ENCODE results near the gene ARMC12.

DNA sequence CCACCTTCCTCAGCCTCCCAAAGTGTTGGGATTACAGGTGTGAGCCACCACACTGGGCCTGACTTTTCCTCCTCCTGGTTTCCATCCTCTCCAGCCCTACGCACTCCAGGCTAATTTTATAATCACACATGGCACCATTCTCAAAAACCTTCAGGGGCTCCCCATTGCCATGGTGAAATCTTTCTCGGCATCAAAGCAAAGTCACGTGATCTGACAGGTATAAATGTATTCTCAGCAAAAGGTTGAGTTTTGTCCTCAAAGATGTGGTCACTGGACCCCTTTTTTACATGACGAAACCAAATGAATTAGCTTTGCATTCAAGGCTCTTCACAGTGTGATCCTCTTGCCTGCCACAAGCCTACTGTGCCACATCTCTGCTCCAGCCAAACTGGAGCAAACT, 15.5 kb downstream of the ARMC12 start:
- TF ChIP-seq, protein P1, sequence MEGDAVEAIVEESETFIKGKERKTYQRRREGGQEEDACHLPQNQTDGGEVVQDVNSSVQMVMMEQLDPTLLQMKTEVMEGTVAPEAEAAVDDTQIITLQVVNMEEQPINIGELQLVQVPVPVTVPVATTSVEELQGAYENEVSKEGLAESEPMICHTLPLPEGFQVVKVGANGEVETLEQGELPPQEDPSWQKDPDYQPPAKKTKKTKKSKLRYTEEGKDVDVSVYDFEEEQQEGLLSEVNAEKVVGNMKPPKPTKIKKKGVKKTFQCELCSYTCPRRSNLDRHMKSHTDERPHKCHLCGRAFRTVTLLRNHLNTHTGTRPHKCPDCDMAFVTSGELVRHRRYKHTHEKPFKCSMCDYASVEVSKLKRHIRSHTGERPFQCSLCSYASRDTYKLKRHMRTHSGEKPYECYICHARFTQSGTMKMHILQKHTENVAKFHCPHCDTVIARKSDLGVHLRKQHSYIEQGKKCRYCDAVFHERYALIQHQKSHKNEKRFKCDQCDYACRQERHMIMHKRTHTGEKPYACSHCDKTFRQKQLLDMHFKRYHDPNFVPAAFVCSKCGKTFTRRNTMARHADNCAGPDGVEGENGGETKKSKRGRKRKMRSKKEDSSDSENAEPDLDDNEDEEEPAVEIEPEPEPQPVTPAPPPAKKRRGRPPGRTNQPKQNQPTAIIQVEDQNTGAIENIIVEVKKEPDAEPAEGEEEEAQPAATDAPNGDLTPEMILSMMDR (IDR thresholded peaks at IDR 0.05) = no peak
- TF ChIP-seq MXI1 (IDR thresholded peaks at IDR 0.05; ENCODE audit: low read depth, low read length) (no peak), NFIC (IDR thresholded peaks at IDR 0.05; ENCODE audit: borderline replicate concordance) (no peak)
- TF ChIP-seq, protein P2, sequence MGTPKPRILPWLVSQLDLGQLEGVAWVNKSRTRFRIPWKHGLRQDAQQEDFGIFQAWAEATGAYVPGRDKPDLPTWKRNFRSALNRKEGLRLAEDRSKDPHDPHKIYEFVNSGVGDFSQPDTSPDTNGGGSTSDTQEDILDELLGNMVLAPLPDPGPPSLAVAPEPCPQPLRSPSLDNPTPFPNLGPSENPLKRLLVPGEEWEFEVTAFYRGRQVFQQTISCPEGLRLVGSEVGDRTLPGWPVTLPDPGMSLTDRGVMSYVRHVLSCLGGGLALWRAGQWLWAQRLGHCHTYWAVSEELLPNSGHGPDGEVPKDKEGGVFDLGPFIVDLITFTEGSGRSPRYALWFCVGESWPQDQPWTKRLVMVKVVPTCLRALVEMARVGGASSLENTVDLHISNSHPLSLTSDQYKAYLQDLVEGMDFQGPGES (IDR thresholded peaks at IDR 0.05; ENCODE audit: low read depth, low read length) = no peak
